Retinal pigment epithelial cell (primary cell): ENCODE measurements around the gene MYADM.

Source experiments
- DNase-seq: peaks from one replicate; pipeline ENCODE4 v3.0.0-alpha.2; 2010; ENCODE audit warnings: low read depth
- H3K4me3 ChIP-seq: 2 replicates; pipeline ENCODE4 v1.5.1; 2011; ENCODE audit warnings: mild to moderate bottlenecking, low read length, control low read depth, moderate library complexity
- CTCF ChIP-seq: conservative IDR thresholded peaks from 2 replicates; pipeline ENCODE4 v1.5.1; 2011; ENCODE audit warnings: low read depth, low read length, control low read depth, inconsistent platforms

Gene MYADM

GRCh38 chr19:53915000-53915399, 47.3 kb downstream of the MYADM start:
- H3K4me3 ChIP-seq: no peak overlapping the region
- DNase-seq: no peak
- no peak for TF ChIP-seq CTCF

GRCh38 chr19:53916004-53916403, 48.3 kb downstream of the MYADM start:
- H3K4me3 ChIP-seq: no peak overlapping the region
- DNase-seq: no peak
- TF ChIP-seq CTCF: no peak

GRCh38 chr19:53917356-53917755, 49.7 kb downstream of the MYADM start:
- TF ChIP-seq CTCF: no peak
- no peak overlapping the region for H3K4me3 ChIP-seq
- no peak for DNase-seq
